B cell (primary cell): Measurements from ENCODE around the gene ATP5F1E. TPM values are rescaled to one million over a fixed set of nuclear protein-coding genes. Genes with fewer than 3 reads are reported as not detected.

Source experiments
- ATAC-seq: fragments of 200-7000 bp; cut with Tn5 transposase; one replicate; pipeline ENCODE4 v1.10.0; 2021; ENCODE audit warnings: low read depth, mild to moderate bottlenecking, moderate number of reproducible peaks, moderate library complexity
- CTCF ChIA-PET: fragments of 350-600 bp; sonication (Branson Sonifier 250); formaldehyde crosslinking; loops from one replicate; lab custom pipeline; 2021; ENCODE audit warnings: antibody characterized with exemption, inconsistent platforms; lab: Charles Lee
- POLR2A ChIA-PET: fragments of 350-600 bp; sonication (Branson Sonifier 250); formaldehyde crosslinking; loops from one replicate; lab custom pipeline; 2021; ENCODE audit warnings: antibody characterized with exemption; lab: Charles Lee
- DNase-seq: peaks from one replicate; pipeline ENCODE4 v3.0.0; 2013
- H2AFZ ChIP-seq: 2 replicates; pipeline ENCODE4 v1.6.1; 2012; ENCODE audit warnings: mild to moderate bottlenecking, low read depth, low read length; ENCODE audit not compliant: insufficient read depth, poor library complexity, severe bottlenecking
- H3K27ac ChIP-seq, 2 donors: 1 replicate in 1 of 2; 2 replicates in 1 of 2; pipeline ENCODE4 v1.5.1; 2012 to 2013; ENCODE audit warnings: low read length in 2 of 2, mild to moderate bottlenecking in 2 of 2, moderate library complexity in 1 of 2
- H3K27me3 ChIP-seq, 4 experiments: fragments of 200-600 bp in 1 of 4; sonication (generic) in 1 of 4; replicated peaks in 1 of 4; 1 replicate in 2 of 4; 2 replicates in 2 of 4; pipeline versions ENCODE4 v1.6.1 to v1.7.0; 2013 to 2016; ENCODE audit warnings: low read length in 3 of 4, mild to moderate bottlenecking in 2 of 4, mixed read lengths in 1 of 4, moderate library complexity in 1 of 4; ENCODE audit not compliant: insufficient read depth in 4 of 4, control insufficient read depth in 3 of 4; ENCODE audit errors: control extremely low read depth in 1 of 4
- H3K36me3 ChIP-seq, 2 experiments: replicated peaks in 1 of 2; 1 replicate in 1 of 2; 2 replicates in 1 of 2; pipeline versions ENCODE4 v1.6.1 to v1.7.1; 2013; ENCODE audit warnings: low read length in 1 of 2; ENCODE audit not compliant: insufficient read depth in 2 of 2, control insufficient read depth in 1 of 2; ENCODE audit errors: control extremely low read depth in 1 of 2, extremely low read depth in 1 of 2
- H3K4me1 ChIP-seq, 2 donors: fragments of 200-600 bp in 1 of 2; sonication (generic) in 1 of 2; 1 replicate in 1 of 2; 2 replicates in 1 of 2; pipeline versions ENCODE4 v1.5.1 to v1.6.1; 2013 to 2017; ENCODE audit warnings: low read length in 2 of 2; ENCODE audit not compliant: control insufficient read depth in 2 of 2, insufficient read depth in 2 of 2
- H3K4me2 ChIP-seq: replicated peaks from 2 replicates; pipeline ENCODE3; 2012; ENCODE audit warnings: mild to moderate bottlenecking, low read depth, low read length; ENCODE audit not compliant: poor library complexity, severe bottlenecking
- H3K4me3 ChIP-seq, 5 experiments: fragments of 200-600 bp in 1 of 5; sonication (generic) in 1 of 5; 1 replicate in 3 of 5; 2 replicates in 2 of 5; pipeline versions ENCODE4 v1.5.1 to v1.7.0; 2011 to 2016; ENCODE audit warnings: low read length in 4 of 5, mild to moderate bottlenecking in 4 of 5, low read depth in 2 of 5, control low read depth in 1 of 5, moderate library complexity in 1 of 5; ENCODE audit not compliant: insufficient read depth in 1 of 5; ENCODE audit errors: control extremely low read depth in 1 of 5, extremely low read depth in 1 of 5
- H3K79me2 ChIP-seq: fragments of 200-600 bp; sonication (generic); one replicate; pipeline ENCODE4 v1.6.0; 2016; ENCODE audit warnings: low read length; ENCODE audit not compliant: control insufficient read depth, insufficient read depth
- H3K9ac ChIP-seq: fragments of 200-600 bp; sonication (generic); 2 replicates; pipeline ENCODE4 v1.6.1; 2017; ENCODE audit warnings: mild to moderate bottlenecking, low read length, moderate library complexity
- H3K9me3 ChIP-seq, 3 donors: one replicate each; pipeline versions ENCODE4 v1.6.1 to v1.7.1; 2013; ENCODE audit warnings: low read length in 2 of 3; ENCODE audit not compliant: control insufficient read depth in 2 of 3, insufficient read depth in 1 of 3; ENCODE audit errors: control extremely low read depth in 1 of 3
- H4K20me1 ChIP-seq: 2 replicates; pipeline ENCODE4 v1.6.0; 2012; ENCODE audit warnings: mild to moderate bottlenecking, low read length; ENCODE audit not compliant: insufficient read depth, control insufficient read depth, poor library complexity, severe bottlenecking
- H3K27ac Mint-ChIP-seq: one replicate; pipeline ENCODE4 v1.8.0; 2021; ENCODE audit warnings: mixed read lengths
- H3K27me3 Mint-ChIP-seq: one replicate; pipeline ENCODE4 v1.8.0; 2021; ENCODE audit warnings: mixed read lengths
- H3K4me1 Mint-ChIP-seq: one replicate; pipeline ENCODE4 v1.8.0; 2021; ENCODE audit warnings: mixed read lengths
- H3K4me3 Mint-ChIP-seq: one replicate; pipeline ENCODE4 v1.8.0; 2021; ENCODE audit warnings: mixed read lengths
- H3K9me3 Mint-ChIP-seq: one replicate; pipeline ENCODE4 v1.8.0; 2022; ENCODE audit warnings: mixed read lengths; ENCODE audit not compliant: insufficient read depth
- CTCF ChIP-seq: fragments of 200-600 bp; IDR thresholded peaks from one replicate; pipeline ENCODE4 v1.8.0; 2022; ENCODE audit warnings: antibody characterized with exemption, mild to moderate bottlenecking
- EZH2 ChIP-seq: IDR thresholded peaks from 2 replicates; pipeline ENCODE4 v1.6.1; 2012; ENCODE audit warnings: borderline replicate concordance, low read depth, mild to moderate bottlenecking, moderate library complexity, low read length; ENCODE audit not compliant: insufficient read depth, poor library complexity, severe bottlenecking
- WGBS: methylation state at CpG from one replicate; pipeline ENCODE4 v1.1.5; 2013; ENCODE audit warnings: missing lambda C conversion rate; ENCODE audit not compliant: insufficient coverage; 5-methylcytosine and 5-hydroxymethylcytosine counted together
- intact Hi-C: fragments of 100-400 bp; cut with micrococcal nuclease; formaldehyde crosslinking; loops from one replicate; pipeline ENCODE4 v1.10.0; 2022
- polyA plus RNA-seq: library from polyadenylated mRNA; depleted of rRNA; stranded (reverse); fragments of >200 nt; gene quantifications from 2 replicates; pipeline ENCODE4 v1.2.3, GENCODE V29; 2012
- total RNA-seq, 2 donors: library from RNA; stranded (reverse); fragments of 120-200 nt in 1 of 2; gene quantifications; 1 replicate in 1 of 2; 2 replicates in 1 of 2; pipeline versions ENCODE4 v1.2.3 to v1.2.4, GENCODE V29; 2013 to 2022

Gene ATP5F1E
- total and polyA plus RNA-seq, 2 donors (not counting 1 experiment from before 2014, with no cell fraction given), result 22.2 to 55.0 TPM

GRCh38 chr20:58976061-58976730 lies 55.9 kb downstream of the ATP5F1E start:
- Histone ChIP-seq H3K4me1 (peaks cover 11 to 22% of the 10 kb centered on the region in 2 donors), H3K4me2 (no peak overlapping the region), H2AFZ (no peak overlapping the region), H3K27ac (no peak overlapping the region), H3K9ac (no peak overlapping the region), H3K4me3 (no peak overlapping the region), H3K9me3 (peaks cover 1 to 9% (median 7%) of the 10 kb centered on the region in 3 donors), H3K79me2 (peaks cover 6% of the 10 kb centered on the region), H4K20me1 (no peaks in the 10 kb centered on the region), H3K27me3 (no peaks in the 10 kb centered on the region), H3K36me3 (no peaks in the 10 kb centered on the region)
- intact Hi-C loops, result no loop called here
- Mint-ChIP-seq H3K27me3 (no peaks in the 10 kb centered on the region), H3K4me1 (peaks cover 24% of the 10 kb centered on the region), H3K4me3 (no peak overlapping the region), H3K27ac (no peak overlapping the region), H3K9me3 (no peaks in the 10 kb centered on the region)
- ATAC-seq, result no peak
- WGBS, result 100% methylated on average over 1 of the region's 3 CpGs
- POLR2A ChIA-PET, result no interaction called here
- no peak for DNase-seq
- CTCF ChIA-PET, result interaction anchor here (0.7 kb wide), 2 partner anchors 112 to 1273 kb away, joined by 3 to 4 read pairs; no protein-coding TSS in a partner anchor
- no peak for TF ChIP-seq CTCF
- TF ChIP-seq EZH2, result no peak

Other genes with a start within 250 kb of the ATP5F1E start
- 1.5 and 2.1 TPM in 2 replicates for gene GNAS-AS1, start 181.4 kb downstream of the ATP5F1E start, total RNA-seq
- gene GNAS-AS1, start 181.4 kb downstream of the ATP5F1E start, polyA plus RNA-seq, result 0.19 TPM in 1 of 2 replicates, not detected in the other
- gene GNAS, start 179.6 kb downstream of the ATP5F1E start, total RNA-seq, result 676 and 714 TPM in 2 replicates
- gene GNAS, start 179.6 kb downstream of the ATP5F1E start, polyA plus RNA-seq, result 1,181 and 1,422 TPM in 2 replicates
- gene NELFCD, start 51.1 kb downstream of the ATP5F1E start, total RNA-seq, result 107 and 108 TPM in 2 replicates
- gene NELFCD, start 51.1 kb downstream of the ATP5F1E start, polyA plus RNA-seq, result 80.2 and 128 TPM in 2 replicates
- gene CTSZ, start 25.1 kb downstream of the ATP5F1E start, total RNA-seq, result 319 and 322 TPM in 2 replicates
- 258 and 285 TPM in 2 replicates for gene CTSZ, start 25.1 kb downstream of the ATP5F1E start, polyA plus RNA-seq
- 0.15 and 0.22 TPM in 2 replicates for gene TUBB1, start 12.9 kb downstream of the ATP5F1E start, total RNA-seq
- 0.43 and 2.0 TPM in 2 replicates for gene TUBB1, start 12.9 kb downstream of the ATP5F1E start, polyA plus RNA-seq
- 44.5 and 46.8 TPM in 2 replicates for gene PRELID3B, start 10.5 kb upstream of the ATP5F1E start, total RNA-seq
- 24.1 and 28.6 TPM in 2 replicates for gene PRELID3B, start 10.5 kb upstream of the ATP5F1E start, polyA plus RNA-seq
- 10.5 and 14.1 TPM in 2 replicates for gene ZNF831, start 131.5 kb upstream of the ATP5F1E start, total RNA-seq
- 1.7 and 2.4 TPM in 2 replicates for gene ZNF831, start 131.5 kb upstream of the ATP5F1E start, polyA plus RNA-seq